Vagina (tissue), 2 donors: ENCODE data around the gene GYG2.

Experiments used
- CTCF ChIP-seq, 3 experiments: fragments of 450-650 bp in 2 of 3; fragments of 200-600 bp in 1 of 3; sonication (generic) in 1 of 3; IDR thresholded peaks; one replicate each; pipeline ENCODE4 v1.5.1; 2017 to 2019; ENCODE audit warnings: antibody characterized with exemption in 3 of 3, mild to moderate bottlenecking in 2 of 3, moderate library complexity in 2 of 3
- POLR2A ChIP-seq, 2 donors: fragments of 450-650 bp; IDR thresholded peaks; one replicate each; pipeline ENCODE4 v1.6.1; 2017; ENCODE audit warnings: antibody characterized with exemption in 2 of 2, mild to moderate bottlenecking in 2 of 2, moderate library complexity in 2 of 2
- POLR2AphosphoS5 ChIP-seq, 2 donors: sonication (generic); formaldehyde crosslinking; IDR thresholded peaks; one replicate each; pipeline ENCODE4 v1.9.0; 2017; ENCODE audit warnings: antibody characterized with exemption in 2 of 2, mild to moderate bottlenecking in 2 of 2, low read depth in 1 of 2; ENCODE audit not compliant: insufficient read depth in 1 of 2

GRCh38 chrX:2782171-2782570 is 46.6 kb upstream of the GYG2 start:
- TF ChIP-seq CTCF (IDR thresholded peaks at IDR 0.05) (no peak), POLR2AphosphoS5 (IDR thresholded peaks at IDR 0.05; ENCODE audit: insufficient read depth in 1 of 2, low read depth in 1 of 2) (no peak), POLR2A (IDR thresholded peaks at IDR 0.05) (no peak)
